ENCODE measurements around the gene ABAT.

Gene ABAT

GRCh38 chr16:8808613-8809353, 134.4 kb downstream of the ABAT start:
- DNase-seq (ENCODE audit: low read depth in 1 of 2, low spot score in 1 of 2): no peak

- DNase-seq (ENCODE audit: low read depth in 1 of 2, low spot score in 1 of 2): no peak
These were observed 137.9 kb downstream of the ABAT start for GRCh38 chr16:8812162-8812843.

DNA sequence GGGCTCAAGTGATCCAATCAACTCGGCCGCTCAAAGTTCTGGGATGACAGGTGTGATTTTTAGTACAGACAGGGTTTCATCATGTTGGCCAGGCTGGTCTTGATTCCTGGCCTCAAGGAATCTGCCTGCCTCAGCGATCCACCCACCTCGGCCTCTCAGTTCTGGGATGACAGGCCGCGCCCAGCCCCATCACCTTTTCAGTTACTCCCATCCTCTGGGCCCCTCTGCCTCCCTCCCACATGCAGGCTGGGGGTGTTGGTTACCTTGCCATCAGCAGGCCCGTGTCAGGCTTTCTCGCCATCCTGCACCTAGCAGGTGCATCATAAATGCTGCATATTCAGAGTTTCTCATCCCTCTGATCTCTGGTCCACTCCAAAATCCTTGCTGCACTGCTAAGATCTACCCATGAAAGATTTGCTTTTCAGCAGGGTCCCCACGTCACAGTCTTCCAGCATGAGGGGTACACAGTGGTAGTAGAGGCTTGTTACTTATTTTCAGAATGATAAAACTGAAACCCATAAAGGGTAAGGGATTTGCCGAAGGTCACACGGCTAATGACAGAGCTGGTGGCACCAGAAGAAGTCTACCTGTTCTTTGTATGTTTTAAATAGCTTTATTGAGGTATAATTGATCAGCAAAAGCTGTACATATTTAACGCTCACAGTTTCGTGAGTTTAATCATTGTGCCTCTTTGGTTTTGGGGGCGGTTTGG, 139.8 kb downstream of the ABAT start:
- no peak for DNase-seq (ENCODE audit: low read depth in 1 of 2, low spot score in 1 of 2)

DNA sequence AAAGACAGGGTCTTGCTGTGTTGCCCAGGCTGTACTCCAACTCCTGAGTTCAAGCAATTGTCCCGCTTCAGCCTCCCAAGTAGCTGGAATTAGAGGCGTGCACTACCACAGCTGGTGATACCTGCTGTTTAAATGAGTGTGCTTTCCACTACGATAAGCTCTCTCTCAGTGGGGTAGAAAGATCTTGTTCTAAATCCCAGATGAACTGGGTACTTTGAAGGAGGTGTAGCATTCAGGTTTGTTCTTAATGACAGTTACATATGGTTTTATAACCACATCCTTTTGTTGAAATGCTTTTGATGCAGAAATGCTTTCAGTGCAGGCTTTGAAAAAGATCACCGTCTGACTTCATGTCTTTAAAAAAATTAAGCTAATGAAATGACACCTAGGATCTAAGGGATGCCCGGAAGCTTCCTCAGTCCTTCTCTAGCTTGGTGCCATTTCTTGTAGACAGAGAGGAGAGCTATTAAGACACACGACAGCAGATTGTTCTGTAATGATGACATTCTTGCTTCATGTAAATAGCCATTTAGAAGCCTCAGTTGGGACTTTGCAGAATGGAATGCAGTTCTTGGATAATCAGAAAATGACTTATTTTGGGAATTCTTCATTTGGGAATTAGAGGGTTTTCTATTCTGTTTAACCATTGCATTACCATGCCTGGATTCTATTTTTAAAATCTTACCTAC, 142.7 kb downstream of the ABAT start:
- no peak for DNase-seq (ENCODE audit: low read depth in 1 of 2, low spot score in 1 of 2)

DNA sequence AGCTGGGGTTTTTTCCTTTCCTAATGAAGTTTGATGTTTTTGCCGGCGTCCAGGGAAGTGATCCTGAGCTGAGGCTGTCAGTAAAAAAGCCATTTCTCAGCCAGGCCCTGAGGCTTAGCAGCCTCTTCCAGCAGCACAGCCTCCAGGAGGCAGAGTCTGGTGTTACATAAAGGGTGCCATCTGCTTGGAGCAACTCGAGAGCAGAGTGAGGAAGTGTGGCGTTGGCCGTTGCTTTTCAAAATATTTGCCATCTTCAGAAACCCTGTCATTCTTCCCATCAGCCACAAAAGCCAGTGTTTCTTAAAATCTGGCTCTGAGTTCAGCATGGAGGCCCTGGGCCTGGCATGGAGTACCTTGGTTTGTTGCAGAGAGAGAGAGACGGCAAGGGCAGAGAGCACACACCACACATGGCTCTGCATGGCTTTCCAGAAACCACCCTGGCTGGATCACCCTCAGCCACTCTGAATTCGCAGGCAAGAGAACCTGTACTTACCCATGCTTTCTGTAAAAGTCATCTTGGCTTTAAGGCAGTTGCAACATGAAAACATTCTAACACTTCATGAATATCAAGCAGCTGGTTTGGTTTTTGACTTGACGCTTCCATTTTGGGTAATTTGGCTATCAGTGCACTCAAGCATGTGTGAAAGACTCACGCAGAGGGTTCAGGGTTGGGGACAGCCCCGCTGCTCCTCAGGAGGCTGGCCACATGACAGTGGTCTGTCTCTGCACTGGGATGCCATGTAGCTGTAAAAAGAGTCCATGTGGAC, 144.3 kb downstream of the ABAT start:
- no peak for DNase-seq (ENCODE audit: low read depth in 1 of 2, low spot score in 1 of 2)

DNA sequence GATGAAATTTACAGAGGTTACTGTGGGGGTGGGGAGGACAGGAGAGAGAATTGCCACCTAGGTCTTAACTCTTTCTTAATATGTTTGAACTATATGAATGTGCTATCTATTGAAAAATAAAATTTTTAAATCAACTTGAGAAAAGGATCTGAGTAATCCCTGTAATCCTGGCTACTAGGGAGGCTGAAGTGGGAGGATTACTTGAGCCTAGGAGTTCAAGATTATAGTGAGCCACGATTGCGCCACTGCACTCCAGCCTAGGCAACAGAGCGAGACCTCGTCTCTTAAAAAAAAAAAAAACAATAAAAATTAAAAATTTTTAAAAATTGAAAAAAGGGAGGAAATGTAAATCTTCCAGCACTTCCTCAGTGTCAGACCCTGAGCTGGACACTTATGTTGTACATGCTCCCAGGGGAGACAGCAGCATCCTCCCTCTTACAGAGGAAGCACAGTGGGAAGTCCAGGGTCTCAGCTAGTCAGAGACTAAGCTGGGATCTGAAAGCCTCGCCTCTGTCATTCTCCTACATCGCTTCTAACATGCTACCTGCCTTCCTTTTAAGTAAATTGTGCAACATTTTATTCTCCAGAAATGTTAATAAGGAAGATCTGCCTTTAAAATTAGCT, 145.1 kb downstream of the ABAT start:
- DNase-seq (ENCODE audit: low read depth in 1 of 2, low spot score in 1 of 2): no peak

GRCh38 chr16:8822403-8822802, 148.0 kb downstream of the ABAT start:
- no peak for DNase-seq (ENCODE audit: low read depth in 1 of 2, low spot score in 1 of 2)

GRCh38 chr16:8826278-8826879, 152.0 kb downstream of the ABAT start:
- no peak for DNase-seq (ENCODE audit: low read depth in 1 of 2, low spot score in 1 of 2)

GRCh38 chr16:8828541-8829165, 154.2 kb downstream of the ABAT start:
- DNase-seq (ENCODE audit: low read depth in 1 of 2, low spot score in 1 of 2): no peak

DNA sequence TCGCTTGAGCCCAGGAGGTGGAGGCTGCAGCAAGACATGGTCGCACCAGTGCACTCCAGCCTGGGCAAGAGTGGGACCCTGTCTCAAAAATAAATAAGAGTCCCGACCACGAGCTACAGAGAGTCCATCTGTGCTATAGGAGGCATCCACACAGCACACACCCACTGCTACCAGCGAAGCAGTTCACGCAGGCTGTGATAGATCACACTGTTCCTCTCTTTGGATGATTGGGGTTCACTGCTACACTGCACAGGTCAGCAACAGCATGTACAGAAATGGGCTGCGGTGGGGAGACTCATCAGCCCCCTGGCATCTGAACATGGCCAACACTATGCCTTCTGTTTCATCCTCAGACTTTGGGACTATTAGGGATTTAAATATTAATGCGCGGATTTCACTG, 157.0 kb downstream of the ABAT start:
- DNase-seq (ENCODE audit: low read depth in 1 of 2, low spot score in 1 of 2): no peak

DNA sequence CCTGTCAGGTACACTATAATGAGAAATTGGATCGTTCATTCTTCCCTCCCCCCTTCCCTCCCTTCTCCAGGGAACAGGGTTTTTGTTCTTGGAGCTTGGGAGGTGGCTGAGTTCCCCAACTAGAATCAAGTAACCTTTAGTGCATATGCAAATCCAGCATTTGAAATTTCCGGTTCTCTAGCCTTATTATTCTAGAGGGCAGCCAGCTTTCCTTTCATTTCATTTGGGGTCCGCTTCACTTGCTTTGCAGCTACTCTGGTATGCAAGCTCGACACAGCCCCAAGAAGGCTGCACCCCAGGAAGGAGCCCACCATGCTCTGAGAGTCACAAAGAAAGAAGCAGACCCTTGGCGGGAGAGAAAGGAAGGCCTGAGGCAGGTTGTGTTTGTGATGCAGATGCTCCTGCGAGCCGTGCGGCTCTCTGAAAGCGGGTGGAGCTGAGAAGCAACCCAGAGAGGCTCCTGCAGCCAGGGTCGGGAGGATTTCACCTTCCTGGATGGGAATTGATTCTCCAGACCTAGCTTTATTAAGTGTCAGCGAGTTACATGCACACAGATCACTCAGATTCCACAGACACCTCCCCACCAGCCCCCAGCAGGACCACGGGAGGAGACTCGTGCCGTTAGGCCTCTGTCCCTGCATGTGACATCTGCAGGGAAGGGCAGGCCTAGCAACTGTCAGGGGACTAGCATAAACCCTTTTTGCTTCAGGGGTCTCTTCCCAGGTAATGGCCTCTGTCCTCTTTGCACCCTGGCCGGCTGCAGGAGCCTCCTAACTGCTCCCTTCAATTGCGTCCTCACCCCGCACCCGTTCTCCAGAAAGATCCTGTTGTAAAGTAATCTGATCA, 157.7 kb downstream of the ABAT start:
- DNase-seq (ENCODE audit: low read depth in 1 of 2, low spot score in 1 of 2): no peak

DNA sequence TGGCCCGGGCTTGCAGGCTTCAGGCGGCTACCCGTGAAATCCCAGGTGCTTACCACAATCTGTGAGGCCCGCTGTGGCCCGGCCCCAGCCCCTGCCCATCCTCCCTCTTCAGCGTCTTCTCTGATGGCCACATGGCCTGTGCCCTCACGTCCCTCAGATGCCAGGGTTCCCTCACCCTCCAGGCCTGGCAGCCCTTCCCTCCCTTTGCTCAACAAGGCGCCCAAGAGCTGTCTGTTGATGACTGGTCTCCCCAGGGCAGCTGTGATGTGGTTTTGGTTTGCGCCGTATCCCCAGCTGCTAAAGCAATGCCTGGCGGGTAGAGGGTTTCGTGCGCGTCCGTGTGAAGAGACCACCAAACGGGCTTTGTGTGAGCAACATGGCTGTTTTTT, 158.3 kb downstream of the ABAT start:
- no peak for DNase-seq (ENCODE audit: low read depth in 1 of 2, low spot score in 1 of 2)
